AG04449 (cell line): ENCODE measurements around the gene WBP11.

Experiments used
- CTCF ChIA-PET: fragments of 350-600 bp; formaldehyde crosslinking; extraction: SDS; loops from one replicate; lab custom pipeline; 2021; ENCODE audit warnings: antibody characterized with exemption; lab: Yijun Ruan, JAX
- POLR2A ChIA-PET: fragments of 400-600, 350-600 bp; formaldehyde crosslinking; extraction: SDS; loops from one replicate; lab custom pipeline; 2020; ENCODE audit warnings: antibody characterized with exemption, inconsistent platforms; lab: Yijun Ruan, JAX
- DNase-seq: peaks from one replicate; pipeline ENCODE4 v3.0.0-alpha.2; 2010; ENCODE audit warnings: low read depth, low spot score
- H3K4me3 ChIP-seq: 2 replicates; pipeline ENCODE4 v1.5.1; 2011; ENCODE audit warnings: low read depth, mild to moderate bottlenecking, control low read depth, low read length
- TF ChIP-seq, protein P1 (sequence below): IDR thresholded peaks from one replicate; pipeline ENCODE4 v1.5.1; 2011; ENCODE audit warnings: mild to moderate bottlenecking, moderate library complexity, low read length, control low read depth, inconsistent platforms; ENCODE audit not compliant: insufficient read depth; ENCODE audit errors: missing control alignments

WBP11 gene

DNA sequence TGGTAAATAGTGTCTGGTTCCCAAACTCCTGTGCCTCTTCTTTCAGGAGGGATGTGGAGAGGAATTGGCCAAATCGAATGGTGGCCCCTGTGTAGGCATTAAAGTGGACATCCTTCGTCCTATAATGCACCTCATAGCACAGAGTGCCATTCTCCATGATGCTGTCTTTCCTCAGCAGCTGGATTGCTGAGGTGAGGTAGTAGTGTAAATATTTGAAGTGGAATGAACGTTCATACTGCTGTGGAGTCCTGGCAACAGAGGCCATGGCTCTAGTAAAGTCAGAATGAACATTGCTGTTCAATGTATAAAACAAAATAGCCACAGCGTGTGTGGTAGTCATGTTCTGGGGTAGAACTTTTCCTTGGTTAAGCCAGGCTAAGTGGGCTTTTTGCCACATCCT is 37.3 kb upstream of the WBP11 start:
- ChIA-PET CTCF (interaction anchor here (1.3 to 1.5 kb wide), 2 partner anchors 155 to 381 kb away, joined by 4 to 5 read pairs; partner anchors contain the start of gene RERG), POLR2A (no interaction called here)
- TF ChIP-seq, protein P1, sequence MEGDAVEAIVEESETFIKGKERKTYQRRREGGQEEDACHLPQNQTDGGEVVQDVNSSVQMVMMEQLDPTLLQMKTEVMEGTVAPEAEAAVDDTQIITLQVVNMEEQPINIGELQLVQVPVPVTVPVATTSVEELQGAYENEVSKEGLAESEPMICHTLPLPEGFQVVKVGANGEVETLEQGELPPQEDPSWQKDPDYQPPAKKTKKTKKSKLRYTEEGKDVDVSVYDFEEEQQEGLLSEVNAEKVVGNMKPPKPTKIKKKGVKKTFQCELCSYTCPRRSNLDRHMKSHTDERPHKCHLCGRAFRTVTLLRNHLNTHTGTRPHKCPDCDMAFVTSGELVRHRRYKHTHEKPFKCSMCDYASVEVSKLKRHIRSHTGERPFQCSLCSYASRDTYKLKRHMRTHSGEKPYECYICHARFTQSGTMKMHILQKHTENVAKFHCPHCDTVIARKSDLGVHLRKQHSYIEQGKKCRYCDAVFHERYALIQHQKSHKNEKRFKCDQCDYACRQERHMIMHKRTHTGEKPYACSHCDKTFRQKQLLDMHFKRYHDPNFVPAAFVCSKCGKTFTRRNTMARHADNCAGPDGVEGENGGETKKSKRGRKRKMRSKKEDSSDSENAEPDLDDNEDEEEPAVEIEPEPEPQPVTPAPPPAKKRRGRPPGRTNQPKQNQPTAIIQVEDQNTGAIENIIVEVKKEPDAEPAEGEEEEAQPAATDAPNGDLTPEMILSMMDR, result no peak
- DNase-seq, result no peak
- H3K4me3 ChIP-seq, result no peak overlapping the region

DNA sequence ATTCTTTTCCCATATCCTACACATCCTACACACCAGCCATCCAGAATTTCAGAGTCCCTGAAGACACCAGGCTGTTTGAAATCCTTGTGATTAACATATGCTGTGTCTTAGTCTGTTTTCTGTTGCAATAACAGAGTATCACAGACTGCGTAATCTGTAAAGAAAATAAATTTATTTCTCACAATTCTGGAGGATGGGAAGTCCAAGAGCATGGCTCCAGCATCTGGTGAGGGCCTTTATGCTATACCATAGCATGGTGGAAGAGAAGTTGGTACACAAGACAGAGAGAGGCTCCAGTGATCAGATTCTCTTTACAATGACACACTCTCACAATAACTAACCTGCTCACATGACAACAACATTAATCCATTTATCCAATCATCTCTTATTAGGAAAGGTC is 36.0 kb upstream of the WBP11 start:
- DNase-seq, result no peak
- CTCF ChIA-PET, result interaction anchor here (1.3 to 1.5 kb wide), 2 partner anchors 156 to 382 kb away, joined by 4 to 5 read pairs; partner anchors contain the start of gene RERG
- POLR2A ChIA-PET, result no interaction called here
- TF ChIP-seq, protein P1, result no peak
- H3K4me3 ChIP-seq, result no peak overlapping the region

DNA sequence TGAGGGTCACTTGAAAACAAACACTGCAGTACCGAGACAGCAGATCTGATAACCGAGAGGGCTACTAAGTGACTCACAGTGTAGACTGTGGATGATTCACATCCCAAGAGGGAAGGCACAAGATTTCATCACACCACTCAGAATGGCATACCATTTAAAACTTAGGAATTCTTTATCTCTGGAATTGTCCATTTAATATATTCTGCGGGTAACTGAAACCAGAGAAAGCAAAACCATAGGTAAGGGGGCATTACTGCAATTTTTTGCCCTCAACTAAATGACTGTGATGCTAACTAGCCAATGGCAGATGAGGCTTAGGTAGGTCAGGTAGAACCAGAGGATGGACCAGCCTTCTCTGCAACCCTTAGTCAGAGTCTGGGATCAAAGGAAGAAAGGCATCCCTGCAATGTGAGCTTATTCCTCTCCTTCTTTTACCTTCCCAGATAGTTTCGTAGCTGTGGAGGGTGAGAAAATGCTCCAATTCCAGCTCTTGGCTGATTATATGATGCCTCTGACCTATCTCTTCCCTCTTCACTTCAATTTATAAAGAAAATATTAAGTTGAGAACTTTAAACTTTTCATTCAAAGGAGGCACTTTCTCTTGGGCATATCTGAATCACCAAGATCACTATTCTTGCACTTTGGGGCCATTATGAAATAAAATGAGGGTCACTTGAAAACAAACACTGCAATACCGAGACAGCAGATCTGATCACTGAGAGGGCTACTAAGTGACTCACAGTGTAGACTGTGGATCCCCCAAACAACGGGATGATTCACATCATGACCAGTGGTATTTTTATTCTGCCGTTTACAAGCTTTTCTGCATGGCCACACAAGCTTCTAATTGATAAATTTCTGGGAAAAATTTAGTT is 33.3 kb upstream of the WBP11 start:
- peak; percentile 67 for DNase-seq
- CTCF ChIA-PET, result interaction anchor here (0.5 to 2.3 kb wide), 8 partner anchors 9 to 161 kb away, joined by 3 to 12 read pairs (median 3); no protein-coding TSS in a partner anchor
- no peak overlapping the region for H3K4me3 ChIP-seq
- POLR2A ChIA-PET, result interaction anchor here (1.8 kb wide), 1 partner anchor 66 kb away, joined by 6 read pairs; a partner anchor contains a TSS
- TF ChIP-seq, protein P1, result no peak

DNA sequence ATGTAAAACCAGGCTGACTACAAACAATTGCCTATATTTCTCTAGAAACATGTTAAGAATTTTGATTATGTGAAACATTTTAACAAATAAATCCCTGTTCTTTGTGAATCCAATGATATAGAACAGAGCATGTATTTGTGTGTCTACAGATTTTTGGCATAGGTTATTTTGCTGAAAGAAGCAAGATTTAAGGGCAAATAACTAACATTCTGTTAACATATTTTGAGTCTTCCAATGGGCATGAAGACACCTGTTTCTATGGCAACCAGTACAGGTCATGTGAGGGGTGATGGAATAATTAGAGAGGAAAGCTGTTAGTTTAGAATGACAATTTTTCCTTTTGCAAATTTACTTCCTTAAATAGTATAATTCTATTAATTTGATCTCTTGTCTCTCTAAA is 31.2 kb upstream of the WBP11 start:
- CTCF ChIA-PET, result interaction anchor here (1.7 to 2.2 kb wide), 3 partner anchors 22 to 161 kb away, joined by 3 to 9 read pairs (median 4); no protein-coding TSS in a partner anchor
- POLR2A ChIA-PET, result no interaction called here

DNA sequence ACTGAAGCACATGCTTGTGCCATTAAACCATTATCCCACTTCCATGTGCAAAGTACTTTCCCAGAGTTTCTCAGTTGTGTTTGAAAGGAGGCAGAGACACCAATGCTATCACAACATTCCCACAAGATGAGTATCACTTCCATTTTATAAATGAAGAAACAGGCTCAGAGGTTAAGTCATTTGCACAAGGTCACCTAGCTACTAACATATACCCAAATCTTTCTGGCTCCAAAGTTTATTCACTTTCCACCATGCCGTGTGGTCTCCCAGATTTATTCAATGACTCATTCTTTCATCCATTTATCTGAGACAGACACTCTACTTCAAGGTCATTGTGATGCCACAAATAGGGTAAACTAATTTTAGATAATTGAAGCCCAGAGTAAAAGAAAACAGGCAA is 30.7 kb upstream of the WBP11 start:
- H3K4me3 ChIP-seq, result no peak overlapping the region
- ChIA-PET CTCF (interaction anchor here (1.7 to 2.2 kb wide), 3 partner anchors 21 to 161 kb away, joined by 3 to 9 read pairs (median 4); no protein-coding TSS in a partner anchor), POLR2A (no interaction called here)
- TF ChIP-seq, protein P1, result no peak
- no peak for DNase-seq

More for the DNA sequence above, 31.2 kb upstream of the WBP11 start:
- DNase-seq, result no peak
- TF ChIP-seq, protein P1, result no peak
- no peak overlapping the region for H3K4me3 ChIP-seq

DNA sequence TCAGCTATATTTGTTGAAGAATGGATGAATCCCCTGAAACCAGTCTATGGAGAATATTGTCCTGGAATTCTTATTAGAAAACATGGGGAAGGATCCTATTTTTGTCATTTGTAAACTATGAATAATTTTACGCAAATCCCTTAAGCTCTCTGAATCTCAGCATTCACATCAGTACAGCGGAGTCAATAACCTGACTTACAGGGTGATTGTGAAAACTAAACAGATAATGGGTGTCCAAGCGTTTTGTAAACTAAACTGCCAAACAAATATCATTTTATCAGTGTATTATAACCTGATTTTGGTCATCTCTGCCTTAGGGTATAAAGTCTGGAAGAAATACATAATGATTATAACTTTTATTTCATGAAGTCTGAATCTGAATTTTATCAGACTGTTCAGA is 30.1 kb upstream of the WBP11 start:
- POLR2A ChIA-PET, result no interaction called here
- no peak overlapping the region for H3K4me3 ChIP-seq
- TF ChIP-seq, protein P1, result no peak
- CTCF ChIA-PET, result interaction anchor here (0.8 to 2.2 kb wide), 6 partner anchors 11 to 162 kb away, joined by 3 to 9 read pairs (median 4); no protein-coding TSS in a partner anchor
- DNase-seq, result no peak
